GM10266 (cell line): ENCODE data around the gene GALNT9.
"Not testable (repeated sequence)": the region's sequence is repeated elsewhere in the genome, so short reads cannot be mapped to it uniquely, and the experiment has no call there.

Experiments
- DNase-seq: peaks from one replicate; pipeline ENCODE4 v3.0.0; 2012; ENCODE audit errors: extremely low spot score
- TF ChIP-seq, protein P1 (sequence below): IDR thresholded peaks from 2 replicates; pipeline ENCODE4 v1.5.1; 2012; ENCODE audit warnings: mild to moderate bottlenecking, low read depth; ENCODE audit not compliant: control insufficient read depth, insufficient read depth; ENCODE audit errors: missing control alignments

GALNT9 gene

DNA sequence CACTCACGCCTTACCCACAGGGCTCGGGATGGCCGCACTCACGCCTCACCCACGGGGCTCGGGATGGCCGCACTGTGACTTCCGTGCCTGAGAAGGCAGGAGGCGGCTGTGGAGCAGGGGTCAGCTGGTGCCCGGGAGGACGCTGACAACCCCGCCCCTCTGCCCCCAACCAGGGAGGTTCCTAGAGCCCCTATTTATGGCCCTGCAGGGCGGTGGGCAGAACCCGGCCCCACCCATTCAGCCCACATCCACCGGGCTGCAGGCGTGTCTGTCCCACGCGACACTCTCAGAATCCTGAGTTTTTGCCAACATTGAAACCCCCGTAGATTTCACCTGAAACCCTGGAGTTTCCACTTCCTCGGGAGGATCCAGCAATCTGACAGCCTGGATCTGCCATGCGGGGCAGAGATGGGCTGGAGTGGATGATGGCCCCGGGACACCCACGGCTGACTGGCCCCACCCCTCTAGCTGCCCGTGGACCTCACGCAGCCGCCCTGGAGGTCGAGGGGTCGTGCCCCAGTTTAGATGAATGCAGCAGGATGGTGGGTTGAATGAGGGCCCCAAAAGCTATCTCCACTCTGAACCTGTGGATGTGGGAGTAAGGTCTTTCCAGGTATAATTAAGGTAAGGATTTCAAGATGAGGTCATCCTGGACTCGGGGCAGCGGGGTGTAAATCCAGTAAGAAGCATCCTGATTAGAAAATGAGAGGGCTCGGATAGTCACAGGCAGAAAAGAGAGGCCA, 20.4 kb downstream of the GALNT9 start:
- no peak for DNase-seq
- TF ChIP-seq, protein P1, sequence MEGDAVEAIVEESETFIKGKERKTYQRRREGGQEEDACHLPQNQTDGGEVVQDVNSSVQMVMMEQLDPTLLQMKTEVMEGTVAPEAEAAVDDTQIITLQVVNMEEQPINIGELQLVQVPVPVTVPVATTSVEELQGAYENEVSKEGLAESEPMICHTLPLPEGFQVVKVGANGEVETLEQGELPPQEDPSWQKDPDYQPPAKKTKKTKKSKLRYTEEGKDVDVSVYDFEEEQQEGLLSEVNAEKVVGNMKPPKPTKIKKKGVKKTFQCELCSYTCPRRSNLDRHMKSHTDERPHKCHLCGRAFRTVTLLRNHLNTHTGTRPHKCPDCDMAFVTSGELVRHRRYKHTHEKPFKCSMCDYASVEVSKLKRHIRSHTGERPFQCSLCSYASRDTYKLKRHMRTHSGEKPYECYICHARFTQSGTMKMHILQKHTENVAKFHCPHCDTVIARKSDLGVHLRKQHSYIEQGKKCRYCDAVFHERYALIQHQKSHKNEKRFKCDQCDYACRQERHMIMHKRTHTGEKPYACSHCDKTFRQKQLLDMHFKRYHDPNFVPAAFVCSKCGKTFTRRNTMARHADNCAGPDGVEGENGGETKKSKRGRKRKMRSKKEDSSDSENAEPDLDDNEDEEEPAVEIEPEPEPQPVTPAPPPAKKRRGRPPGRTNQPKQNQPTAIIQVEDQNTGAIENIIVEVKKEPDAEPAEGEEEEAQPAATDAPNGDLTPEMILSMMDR = no peak

DNA sequence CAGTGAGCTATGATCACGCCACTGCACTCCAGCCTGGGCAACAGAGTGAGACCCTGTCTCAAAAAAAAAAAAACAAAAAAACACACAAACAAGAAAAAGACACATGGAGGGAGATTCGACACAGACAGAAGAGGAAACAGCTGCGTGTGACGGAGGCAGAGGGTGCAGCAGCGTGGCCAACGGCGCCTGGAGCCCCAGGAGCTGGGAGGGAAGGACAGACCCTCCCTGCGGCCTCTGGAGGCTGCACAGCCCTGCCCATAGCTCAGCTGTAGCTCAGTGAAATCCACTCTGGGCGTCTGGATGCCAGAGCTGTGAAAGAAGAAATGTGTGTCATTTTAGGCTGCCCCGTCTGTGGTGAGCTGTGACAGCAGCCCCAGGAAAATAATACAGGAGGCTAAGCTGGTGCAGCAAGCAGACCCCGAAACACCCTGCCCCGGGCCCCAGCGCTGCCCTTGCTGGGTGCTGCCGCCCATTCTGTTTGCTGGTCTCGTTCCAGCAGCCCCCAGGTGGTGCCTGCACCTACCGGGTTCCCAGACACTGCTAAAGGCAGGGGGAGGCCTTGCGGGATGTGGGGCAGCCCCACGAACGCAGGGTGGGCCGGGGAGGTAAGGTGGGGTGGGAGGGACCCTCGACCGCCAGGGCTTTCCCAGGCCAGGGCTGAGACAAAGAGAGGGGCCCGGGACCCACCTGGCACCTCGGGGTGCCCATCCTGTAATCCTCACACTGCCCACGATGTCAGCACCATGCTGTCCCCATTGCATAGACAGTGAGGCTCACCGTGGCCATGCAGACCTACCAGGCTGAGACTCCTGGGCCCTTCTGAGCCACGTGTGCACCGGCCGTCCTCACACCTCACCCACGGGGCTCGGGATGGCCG, 21.2 kb downstream of the GALNT9 start:
- TF ChIP-seq, protein P1 = no peak
- DNase-seq = no peak

DNA sequence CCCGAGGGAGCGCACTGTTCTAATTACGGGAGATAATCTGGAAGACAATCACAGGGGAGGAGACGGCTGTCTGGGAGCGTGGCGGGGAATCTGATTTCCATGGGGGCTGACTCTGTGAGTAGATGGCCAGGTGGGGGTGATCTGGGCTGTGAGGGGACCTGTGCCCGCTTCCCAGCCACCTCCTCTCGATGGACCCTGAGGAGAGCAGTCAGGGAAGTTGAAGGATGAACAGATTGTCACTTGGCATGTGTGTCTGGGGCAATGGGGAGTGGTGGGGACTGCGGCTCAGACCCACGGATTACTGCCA, 22.6 kb downstream of the GALNT9 start:
- no peak for DNase-seq
- TF ChIP-seq, protein P1 = no peak

DNA sequence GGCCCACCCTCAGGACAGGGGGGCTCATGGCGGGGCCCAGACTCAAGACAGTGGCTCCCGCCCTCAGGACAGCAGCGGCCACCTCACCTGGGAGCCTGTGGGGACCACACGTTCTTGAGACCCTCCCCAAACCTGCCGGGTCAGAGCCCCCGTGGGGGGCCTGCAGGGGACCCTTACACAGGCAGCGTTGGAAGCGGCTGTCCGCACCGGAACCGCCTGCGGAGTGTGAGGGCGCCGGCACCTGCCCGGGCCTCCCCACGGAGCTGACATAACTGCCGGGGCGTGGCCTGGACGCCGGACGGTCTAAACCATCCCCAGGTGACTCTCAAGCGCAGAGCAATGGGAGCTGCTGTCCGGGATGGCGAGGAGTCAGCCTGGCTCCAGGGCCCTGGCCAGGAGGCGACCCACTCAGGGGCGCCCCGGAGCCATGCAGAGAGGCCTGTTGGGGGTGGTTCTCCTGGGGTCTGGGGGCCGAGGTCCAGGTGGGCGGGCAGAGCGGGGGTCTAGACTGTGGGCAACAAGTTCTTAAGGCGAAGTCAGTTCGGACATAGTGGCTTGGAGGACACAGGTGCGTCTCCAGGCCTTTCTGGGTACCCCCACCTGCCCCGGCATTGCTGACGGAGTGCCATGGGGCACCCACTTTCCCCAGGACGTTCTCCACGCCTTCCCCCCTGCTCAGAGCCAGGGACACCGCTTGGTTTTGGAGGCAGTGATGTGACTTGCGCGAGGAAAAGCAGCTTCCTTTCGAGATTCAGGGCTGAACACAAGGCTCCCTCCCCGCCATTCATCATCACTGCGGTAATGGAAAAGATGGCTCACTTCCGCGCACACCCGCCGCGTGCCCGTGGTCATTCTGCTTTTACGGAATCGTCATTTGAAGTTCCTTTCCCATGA, 23.2 kb downstream of the GALNT9 start:
- no peak for DNase-seq
- TF ChIP-seq, protein P1 = no peak

DNA sequence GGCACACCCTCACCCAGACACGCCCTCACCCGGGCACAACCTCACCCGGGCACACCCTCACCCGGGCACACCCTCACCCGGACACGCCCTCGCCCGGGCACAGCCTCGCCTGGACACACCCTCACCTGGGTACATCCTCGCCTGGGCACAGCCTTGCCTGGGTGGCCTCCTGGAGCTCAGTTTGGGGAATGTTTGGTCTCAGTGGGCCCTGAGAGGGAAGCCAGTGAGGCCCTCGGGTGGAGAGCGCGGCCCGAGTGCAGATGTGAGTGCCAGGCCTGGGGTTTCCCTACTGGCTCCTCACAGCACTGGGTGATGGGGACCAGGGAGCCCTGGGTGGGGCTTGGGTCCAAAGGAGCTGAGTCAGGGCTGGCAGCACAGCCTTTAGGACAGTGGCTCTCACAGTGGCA, 23.8 kb downstream of the GALNT9 start:
- TF ChIP-seq, protein P1 = no peak
- DNase-seq = no peak

DNA sequence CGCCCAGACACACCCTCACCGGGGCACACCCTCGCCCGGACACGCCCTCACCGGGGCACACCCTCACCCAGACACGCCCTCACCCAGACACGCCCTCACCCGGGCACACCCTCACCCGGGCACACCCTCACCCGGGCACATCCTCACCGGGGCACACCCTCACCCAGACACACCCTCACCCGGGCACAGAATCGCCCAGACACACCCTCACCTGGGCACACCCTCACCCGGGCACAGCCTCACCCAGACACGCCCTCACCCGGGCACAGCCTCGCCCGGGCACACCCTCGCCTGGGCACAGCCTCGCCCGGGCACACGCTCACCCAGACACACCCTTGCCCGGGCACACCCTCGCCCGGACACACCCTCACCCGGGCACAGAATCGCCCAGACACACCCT, 24.5 kb downstream of the GALNT9 start:
- DNase-seq = not testable (repeated sequence)

DNA sequence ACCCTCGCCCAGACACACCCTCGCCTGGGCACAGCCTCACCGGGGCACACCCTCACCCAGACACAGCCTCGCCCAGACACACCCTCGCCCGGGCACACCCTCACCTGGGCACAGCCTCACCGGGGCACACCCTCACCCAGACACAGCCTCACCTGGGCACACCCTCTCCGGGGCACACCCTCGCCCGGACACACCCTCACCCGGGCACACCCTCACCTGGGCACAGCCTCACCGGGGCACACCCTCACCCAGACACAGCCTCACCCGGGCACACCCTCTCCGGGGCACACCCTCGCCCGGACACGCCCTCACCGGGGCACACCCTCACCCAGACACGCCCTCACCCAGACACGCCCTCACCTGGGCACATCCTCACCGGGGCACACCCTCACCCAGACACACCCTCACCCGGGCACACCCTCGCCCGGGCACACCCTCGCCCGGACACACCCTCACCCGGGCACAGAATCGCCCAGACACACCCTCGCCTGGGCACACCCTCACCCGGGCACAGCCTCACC, 25.5 kb downstream of the GALNT9 start:
- not testable (repeated sequence) for DNase-seq
